HG03175 (cell line): ENCODE results near the gene UNC79.

Experiments used
- ATAC-seq: cut with Tn5 transposase; IDR thresholded peaks from one replicate; pipeline ENCODE4 v1.9.1; 2021; ENCODE audit warnings: mild to moderate bottlenecking, moderate library complexity; ENCODE audit not compliant: unreplicated experiment

The UNC79 gene

DNA sequence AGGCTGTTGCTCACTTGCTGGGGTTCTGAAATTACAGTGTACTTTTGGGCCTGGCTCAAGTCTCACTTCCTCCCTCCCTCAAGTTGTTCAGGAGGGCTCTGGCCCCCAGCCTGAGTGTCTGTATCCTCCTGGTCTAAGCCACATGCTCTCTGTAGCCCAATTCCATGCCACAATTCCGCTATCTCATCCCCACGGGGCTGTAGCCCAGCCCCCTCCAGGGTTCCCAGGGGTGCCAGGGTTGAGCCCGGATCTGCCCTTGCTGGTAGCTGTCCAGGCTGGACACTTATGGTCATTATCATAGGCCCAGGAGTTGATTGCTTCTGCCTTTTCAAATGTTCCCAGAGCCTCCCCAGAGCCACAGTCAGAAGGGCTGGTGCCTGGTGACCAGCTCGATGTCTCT is 292.3 kb downstream of the UNC79 start:
- ATAC-seq, result no peak

DNA sequence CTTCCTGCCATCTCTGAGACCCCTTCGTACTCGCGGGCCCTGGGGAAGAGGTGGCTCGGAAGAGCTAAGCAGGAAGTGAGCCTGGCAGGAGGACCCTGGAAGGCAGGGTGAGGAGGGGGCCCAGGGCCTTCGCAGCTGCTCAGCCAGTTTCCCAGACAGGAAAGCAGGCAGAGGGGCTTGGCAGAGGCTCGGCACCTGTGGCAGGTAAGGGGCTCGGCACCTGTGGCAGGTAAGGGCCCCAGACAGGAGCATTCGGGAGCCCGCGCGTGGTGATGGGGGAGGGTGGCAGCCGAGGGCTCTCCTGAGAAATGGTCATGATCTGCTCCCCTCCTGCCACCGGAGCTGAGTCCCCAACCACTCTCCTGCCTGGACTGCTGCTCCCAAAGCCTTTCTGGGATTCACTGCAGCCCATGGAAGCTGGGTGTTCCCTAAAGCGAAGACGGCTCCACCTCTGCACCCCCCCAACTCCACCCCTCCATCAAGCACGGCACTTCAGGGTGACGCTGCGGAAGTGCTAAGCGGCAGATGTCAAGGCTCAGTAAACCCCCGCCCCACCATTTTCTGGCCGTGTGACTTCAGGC is 294.4 kb downstream of the UNC79 start:
- no peak for ATAC-seq

DNA sequence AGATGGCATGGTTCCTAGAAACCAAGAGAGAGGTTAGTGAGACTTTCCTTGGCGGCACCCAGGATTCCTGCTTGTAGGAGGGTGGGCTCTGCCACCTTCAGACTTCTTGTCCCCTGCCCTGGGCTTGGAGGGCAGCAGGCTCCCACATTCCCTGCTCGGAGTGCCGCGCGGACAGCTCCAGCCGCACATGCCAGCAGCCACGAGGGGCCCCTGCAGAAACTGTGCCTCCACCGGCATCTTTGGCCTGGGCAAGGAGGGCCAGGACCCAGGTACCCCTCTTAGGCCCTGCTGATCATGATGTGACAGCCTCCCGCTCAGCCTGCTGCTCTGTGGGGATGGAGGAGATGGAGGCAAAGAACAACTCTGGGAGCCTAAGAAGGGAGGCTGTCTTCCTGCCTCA is 295.3 kb downstream of the UNC79 start:
- no peak for ATAC-seq

DNA sequence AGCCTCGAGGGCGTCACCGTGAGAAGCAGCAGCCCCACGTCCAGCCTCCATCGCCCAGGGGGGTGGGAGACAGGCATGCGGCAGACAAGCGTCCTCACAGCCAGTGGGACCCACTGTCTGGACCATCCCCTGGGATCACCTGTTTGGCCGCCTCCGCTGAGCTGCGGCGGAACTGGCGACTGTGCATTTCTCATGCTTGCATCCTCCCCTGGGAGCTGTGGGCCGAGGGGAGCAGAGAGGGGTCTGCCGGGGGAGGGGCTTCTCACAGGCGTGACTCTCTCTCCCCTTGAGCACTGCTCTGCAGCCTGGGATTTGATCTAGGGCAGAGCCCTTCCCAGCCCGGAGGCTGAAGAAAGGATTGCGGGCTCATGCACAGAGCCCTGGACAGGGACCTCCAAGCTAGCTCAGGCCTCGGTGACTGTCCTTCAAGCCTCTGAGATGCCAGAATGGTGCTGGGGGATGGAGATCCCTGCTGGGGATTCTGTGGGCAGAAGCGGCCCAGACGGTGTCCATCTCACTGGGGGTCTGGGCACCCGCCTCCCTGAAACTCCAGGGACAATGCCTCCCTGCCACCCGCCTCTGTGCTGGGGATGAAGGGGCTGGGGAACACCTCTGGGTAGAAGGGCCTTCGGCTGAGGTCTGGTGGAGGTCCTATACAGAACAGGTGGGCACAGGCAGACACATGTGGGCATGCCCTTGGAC is 296.5 kb downstream of the UNC79 start:
- no peak for ATAC-seq

DNA sequence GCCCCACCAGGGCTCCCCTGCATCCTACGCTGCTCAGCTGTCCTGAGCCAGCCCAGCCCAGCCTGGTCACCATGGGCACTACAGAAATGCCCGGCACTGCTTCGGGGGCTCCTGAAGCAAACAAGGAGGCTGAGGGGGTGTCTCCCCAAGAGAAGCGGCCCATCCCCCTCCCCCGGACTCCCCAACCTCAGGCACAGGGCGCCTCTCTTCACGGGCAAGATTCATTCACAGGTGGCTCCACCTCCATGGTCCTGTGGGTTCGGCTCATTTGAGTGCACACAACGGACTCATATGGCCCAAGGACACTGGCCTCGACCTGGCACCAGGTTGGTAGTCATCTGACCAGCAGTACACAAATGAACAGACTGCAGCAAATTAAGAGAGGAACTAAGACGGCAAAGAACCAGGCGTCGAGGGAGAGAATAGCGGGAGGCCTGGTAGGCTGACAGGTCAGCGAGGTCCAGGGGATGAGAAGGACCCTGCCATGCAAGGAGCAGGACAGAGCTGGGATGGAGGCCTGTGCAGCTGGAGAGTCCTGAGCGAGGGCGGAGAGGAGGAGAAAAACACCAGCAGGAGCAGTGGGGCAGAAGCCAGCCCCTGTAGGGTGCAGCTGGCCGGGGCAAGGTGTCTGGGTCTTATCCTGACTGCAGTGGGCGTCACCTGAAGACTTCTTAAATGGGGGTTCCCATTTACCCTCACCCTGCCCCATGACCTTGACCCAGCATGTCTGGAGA is 297.3 kb downstream of the UNC79 start:
- ATAC-seq, result no peak

DNA sequence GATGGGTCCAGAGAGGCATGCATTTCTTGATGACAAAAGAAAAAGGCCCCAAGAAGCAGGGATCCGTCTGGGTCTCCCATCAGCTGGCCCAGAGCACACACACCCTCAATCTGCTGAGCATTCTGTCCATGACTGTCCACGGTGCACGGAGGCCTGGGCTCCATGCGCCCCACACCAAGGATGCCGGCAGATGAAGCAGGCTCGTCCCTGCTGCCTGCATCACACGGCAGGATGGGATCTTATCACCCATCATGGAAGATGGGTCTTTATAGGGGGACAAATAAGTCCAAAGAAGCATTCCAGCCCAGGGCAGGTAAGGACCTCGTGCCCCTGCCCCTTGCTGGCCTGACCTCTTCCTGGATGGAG is 297.9 kb downstream of the UNC79 start:
- no peak for ATAC-seq

DNA sequence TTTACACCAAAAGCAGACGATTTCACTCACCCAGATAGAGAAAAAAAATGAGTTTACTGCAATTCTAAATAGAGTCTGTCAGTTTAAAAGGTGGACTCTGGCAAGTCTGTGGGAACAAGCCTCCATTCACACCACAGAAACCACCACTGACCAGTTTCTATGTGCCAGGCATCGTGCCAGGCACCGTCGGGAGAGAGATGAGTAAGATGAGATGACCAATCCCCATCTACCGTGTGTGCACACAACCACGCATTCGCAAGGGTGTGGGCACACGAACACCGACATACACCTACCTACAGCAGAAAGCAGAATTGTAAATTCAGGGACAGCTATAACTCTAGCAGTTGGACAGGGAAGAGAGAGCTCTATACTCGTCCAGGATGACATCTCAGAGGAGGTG is 299.3 kb downstream of the UNC79 start:
- ATAC-seq, result no peak

DNA sequence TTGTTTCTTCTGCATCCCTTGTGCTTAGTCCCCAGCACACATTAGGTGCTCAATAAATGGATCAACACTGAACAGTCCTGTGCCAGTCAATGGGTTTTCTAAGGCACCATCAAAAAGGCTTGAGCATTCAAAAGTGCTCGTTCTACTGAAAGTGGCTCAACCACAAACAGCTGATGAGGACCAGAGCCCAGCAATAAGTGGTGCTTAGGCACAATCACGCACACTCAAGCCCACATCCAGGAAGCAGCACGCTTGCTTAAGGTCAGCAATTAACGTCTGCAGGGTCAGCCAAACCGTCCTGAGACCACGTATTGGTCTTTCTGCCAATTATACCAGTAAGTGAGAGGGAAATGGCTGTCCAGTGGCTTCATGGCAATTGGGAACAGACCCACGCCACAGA is 301.0 kb downstream of the UNC79 start:
- ATAC-seq, result no peak

DNA sequence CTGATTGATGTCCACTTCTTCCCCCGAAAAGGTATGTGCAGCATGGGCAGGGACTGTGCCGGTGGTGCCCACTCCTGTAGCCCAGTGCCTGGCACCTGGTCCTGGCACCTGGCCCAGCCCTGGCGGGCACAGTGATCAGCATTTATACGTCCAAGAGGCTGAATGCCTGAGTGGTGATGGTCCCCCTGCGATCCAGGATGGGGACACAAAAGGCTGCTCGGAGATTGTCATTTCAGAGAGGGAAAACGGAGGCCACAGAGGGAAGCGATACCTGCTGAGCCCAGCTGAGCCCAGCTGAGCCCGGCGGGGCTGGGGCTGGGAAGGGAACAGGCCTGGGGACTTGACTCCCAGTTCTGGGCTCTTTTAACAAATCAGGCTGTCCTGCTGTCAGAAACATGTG is 301.8 kb downstream of the UNC79 start:
- no peak for ATAC-seq

DNA sequence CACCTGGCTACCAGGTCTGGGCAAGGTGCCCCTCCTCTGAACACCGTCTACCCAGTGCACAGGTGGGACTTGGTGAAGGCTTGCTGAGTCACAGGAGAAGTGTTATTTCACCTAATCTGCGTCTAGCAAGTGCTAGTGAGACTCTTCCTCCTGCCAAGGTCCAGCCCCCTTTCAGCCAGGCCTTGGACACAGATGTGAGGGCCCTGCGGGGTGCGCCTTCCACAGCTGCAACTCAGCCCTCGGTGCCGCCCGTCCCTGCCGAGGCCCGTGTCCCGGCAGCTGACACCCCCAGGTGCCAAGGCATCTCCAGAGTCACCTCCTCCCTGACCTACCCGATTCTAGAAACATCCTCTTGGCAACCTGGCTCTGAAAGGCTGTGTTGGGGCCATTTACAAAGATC is 302.5 kb downstream of the UNC79 start:
- ATAC-seq, result no peak

DNA sequence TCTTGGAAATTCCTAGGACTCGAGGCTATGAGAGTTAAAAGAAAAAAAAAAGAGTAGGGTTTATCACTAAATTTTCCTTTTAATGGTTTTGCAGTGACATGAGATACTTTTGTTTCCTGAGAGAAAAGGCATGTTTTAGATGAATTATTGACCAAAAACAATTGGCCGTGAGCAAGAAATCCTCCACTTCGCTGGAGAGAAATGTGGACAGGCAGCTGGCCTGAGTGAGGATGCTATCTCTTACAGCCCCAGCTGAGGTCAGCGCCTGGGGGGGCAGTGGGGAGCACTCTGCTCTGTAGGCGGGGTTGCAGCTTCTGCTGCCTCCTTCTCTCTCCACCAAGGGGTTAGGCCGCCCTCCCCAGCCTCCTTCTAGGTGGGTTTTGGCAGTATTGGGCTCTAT is 302.9 kb downstream of the UNC79 start:
- no peak for ATAC-seq

DNA sequence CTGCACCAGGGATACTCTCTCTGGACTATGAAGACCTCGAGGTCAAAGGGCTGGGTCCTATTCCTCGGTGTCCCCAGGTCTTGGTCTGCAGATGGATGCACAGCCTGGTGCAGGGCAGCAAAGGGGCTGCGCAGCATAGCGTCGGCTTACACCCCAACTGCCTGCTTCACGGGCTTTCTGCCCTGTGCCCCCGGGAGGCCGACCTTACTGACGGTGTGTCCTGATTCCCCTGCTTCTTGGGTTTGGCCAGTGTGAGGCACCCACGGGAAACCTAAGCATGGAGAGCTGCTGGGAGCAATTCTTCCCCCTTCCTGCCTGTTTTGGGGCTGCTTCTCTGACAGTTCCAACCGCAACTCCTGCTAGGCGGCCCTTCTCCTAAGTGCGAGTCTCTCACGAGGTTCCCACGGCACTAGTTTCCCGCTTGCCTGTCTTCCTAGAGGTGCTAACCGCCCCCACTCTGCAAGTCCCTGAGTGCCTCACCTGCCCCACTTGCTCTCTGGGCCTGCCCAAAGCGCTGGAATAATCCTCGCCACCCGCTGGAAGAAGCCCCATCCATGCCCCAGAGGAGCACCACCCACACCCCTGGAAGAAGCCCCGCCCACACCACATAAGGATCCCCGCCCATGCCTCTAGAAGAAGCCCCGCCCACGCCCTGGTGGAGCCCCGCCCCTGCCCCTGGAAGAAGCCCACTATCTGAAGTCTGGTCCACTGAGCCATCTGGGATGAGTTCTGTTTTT is 303.5 kb downstream of the UNC79 start:
- ATAC-seq, result no peak

DNA sequence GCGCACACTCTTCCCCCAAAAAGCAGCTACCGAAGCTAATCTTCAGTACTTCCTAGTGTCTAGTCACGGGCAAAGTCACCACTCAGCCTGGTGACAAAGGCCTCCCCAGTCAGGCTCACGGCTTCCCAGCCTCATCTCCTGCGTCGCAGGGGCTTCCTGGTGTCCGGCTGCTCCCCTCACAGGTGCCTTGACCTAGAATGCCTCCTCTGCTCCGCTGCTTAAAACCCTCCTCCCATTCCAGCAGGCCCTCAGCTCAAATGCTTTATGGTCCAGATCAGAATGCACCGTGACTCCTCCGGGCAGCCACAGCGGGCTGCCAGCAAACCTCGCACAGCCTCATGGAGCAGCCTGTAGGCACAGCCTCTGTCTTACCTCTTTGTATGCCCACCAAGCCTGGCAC is 304.5 kb downstream of the UNC79 start:
- ATAC-seq, result no peak

DNA sequence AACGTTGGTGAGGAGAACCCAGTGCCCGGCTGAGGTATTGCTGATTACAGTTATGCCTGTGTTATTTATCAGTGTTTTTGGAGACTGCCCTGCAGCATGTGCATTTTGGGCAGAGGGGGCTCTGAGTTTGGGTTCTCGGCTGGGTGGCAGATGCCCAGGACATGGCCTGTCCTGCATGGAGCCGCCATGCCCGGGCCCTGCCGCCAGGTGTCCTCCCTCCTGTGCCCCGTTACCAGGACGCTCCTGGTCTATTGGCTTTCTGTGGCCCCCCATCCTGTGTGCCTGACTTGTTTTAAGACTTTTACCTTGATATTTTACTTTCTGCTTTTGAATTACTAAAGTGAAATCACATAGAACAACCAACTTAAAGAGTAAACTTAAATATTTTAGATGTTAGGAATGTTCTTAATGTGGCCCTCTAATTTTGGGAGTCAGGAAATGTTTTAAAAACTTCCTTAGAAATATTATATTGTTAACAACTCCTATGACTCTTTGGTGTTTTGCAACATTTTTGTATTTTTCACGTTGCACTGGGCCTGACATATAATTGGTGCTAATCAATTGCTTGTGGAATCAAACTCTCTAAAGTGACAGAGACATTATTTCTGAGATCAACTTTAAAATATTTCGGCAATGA is 305.8 kb downstream of the UNC79 start:
- ATAC-seq, result no peak

DNA sequence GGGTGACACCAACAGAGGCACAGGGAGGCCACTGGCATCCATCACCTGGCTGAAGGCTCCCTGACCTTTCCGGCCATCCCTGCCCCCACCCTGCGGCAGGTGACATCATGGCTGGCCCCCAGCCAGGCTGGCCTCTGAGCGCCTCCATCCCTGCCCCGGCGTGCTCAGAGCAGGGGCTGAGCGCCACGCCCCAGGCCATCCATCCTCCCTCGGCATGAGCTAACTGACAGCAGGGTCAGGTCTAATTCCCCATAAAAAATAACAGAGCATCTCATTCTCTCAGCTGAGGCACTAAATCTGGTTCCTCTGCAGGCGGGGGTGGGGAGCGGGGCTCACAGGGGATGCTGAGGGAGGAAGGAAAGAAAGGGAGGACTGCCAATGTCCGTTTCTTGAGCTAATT is 306.9 kb downstream of the UNC79 start:
- no peak for ATAC-seq

DNA sequence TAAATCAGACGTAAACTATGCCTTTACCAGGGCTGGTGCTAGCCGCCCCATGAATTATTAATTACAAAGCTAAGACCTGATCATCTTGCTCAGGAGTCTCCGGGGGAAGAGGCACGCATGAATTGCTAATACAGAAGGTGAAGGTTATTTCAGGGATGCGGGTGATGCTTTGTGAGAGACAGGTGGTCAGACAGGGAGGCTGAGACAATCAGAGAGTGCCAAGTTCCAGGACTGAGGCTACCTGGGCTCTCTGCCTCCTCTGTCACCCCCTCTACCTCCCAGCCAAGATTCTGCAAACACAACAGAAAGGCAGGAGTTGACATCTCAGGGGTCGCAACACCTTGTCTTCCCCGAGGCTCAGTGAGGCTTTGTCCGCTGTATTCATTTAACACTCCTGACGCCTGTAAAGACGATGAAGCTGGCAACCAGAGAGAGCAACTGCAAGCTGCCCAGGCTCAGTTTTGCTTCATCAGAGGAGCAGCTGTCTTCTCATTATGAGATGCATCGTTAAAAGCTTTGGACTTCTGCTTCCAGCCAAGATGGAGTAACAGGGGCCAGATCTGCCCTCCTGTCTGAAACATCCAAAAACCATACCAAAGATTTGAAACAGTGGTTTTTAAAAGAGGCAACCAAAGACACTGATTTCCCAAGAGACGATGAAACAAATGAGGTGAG is 311.0 kb downstream of the UNC79 start:
- no peak for ATAC-seq

DNA sequence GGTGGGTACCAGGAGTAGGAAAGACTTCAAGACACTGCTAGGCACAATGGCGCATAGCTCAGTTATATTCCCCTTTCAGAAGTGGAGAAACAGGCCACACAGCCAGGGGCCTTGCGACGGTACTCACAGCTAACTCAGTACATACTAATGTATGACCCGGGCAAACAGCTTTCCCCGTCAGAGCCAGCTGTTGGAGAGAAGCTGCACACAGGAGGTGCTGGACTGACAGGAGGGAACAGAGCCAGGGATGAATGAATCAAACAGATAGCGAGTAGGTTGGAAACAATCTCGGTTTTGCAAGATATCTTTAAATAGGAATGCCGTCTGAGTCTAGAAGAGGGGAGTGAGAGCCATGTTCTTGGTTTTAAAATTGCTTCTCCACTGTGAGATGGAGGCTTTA is 312.0 kb downstream of the UNC79 start:
- no peak for ATAC-seq

DNA sequence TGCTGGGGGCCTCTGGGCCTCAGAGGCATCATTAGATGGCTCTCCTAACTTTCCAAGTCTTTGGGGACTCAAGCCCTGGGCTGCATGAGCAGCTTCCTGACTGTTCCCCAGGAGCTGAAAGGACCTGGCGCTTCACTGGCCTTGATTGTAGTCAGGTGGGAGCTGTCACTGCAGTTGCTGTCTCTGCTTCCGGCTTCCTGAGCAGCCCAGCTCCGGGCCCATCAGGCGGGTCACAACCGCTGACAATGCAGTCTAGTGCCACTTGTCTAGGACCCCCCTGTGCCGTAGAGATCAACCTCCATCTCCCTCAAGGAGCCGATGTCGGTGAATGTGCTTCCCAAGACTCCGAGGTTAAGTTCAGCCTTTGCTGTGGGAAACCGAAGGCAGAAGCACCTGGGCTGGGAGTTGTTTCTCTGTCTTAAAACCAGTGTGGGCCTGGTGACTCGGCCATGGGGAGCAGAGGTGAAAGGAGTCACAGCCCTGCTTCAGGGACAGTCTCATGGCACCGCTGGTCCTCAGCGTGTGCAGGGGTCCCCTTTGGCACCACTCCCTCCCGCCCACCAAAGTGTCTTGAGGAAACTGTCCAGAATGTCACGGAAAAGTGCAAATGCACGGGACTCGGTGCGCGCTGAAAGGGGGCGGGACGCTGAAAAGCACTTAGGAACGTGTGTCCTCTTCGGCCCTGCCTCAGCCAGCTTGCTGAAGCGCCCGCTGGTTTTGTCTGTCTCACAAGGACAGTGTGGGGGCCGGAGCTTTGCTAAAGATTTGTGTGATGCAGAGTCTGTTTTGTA is 312.7 kb downstream of the UNC79 start:
- no peak for ATAC-seq

DNA sequence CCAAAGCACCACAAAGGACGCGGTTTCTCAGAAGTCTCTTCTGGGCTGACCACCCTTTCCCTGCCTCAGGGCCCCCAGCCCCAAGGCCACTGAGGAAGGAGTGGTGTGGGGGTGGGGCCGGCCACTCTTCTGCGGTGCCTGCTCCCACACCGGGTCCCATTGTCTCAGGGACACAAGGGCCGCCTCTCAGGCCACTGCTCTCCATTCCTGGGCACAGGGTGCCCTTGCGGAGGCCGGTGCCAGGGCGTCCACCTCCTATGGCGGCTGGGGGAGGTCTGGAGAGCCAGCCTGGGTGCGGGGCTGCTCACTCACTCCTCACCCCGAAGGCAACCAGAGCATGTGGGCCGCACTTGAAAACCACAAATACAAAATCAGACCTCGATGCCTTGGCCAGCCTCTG is 313.4 kb downstream of the UNC79 start:
- ATAC-seq, result no peak

DNA sequence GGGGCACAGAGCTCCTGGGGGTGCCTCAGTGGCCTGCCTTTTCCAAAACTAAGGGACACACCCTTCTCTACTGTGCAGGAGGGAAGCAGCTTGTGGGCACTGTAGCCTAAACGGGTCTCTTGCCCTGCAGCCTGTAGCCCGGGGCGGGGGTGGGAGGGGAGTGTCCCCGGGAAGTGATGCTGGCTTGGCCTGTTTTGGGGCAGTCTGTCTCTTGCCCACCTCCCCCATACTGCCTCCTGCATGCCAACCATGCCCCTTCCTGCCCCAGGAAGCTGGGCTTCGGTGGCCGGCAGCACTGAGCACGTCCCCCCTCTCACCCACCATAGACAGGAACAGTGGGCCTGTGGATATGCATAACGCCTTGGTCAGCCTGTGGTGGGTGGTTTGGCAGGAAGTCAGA is 314.1 kb downstream of the UNC79 start:
- ATAC-seq, result no peak
